ENCODE results near the gene COL4A1.

The COL4A1 gene

DNA sequence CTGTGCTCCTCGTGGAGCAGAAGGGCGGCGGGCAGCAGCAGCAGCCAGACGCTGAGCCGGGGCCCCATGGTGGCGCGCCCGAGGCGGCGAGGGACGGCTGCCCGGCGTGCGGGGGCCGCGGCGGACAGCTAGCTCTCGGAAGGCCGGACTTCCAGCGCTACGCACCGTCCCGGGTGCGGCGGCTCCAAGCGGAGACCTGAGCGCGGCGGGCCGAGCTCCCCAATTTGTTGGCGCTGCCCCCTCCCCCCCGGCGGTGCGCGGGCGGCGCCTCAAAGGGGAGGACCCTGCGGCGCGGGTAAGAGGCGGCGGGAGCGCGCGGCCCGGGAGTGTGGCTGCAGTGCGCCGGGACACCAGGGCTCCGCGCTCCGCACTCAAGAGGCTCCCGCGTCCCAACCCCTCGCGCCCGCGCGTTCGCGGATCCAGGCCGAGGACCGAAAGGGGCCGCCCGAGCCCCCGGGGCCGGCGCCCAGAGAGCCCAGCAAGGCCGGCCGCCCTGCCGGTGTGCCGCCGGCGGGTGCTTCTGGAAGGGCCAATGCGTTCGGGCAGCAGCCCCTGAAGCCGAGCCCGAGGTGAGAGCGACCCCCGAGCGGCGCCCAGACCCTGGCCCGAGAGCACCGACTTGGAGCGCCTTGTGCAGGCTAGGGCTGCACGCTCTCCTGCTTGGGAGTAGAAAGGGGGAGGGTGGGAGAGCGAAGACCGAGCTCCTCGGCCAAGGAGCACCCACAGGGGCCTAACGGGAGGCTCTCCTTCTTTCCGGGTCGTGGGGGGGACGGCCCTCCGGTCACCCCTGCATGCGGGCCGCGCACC lies at the start of gene COL4A1, which contains the start of gene COL4A2:
Gene COL4A1 (minus strand): TSS at position 198 of the 807 bp plus-strand sequence. CDS start 130 bp downstream, at position 68.
Gene COL4A2 (plus strand): TSS at position 325 of the 807 bp plus-strand sequence. CDS start 620 bp downstream, outside the sequence.
- TF ChIP-seq, protein P1, sequence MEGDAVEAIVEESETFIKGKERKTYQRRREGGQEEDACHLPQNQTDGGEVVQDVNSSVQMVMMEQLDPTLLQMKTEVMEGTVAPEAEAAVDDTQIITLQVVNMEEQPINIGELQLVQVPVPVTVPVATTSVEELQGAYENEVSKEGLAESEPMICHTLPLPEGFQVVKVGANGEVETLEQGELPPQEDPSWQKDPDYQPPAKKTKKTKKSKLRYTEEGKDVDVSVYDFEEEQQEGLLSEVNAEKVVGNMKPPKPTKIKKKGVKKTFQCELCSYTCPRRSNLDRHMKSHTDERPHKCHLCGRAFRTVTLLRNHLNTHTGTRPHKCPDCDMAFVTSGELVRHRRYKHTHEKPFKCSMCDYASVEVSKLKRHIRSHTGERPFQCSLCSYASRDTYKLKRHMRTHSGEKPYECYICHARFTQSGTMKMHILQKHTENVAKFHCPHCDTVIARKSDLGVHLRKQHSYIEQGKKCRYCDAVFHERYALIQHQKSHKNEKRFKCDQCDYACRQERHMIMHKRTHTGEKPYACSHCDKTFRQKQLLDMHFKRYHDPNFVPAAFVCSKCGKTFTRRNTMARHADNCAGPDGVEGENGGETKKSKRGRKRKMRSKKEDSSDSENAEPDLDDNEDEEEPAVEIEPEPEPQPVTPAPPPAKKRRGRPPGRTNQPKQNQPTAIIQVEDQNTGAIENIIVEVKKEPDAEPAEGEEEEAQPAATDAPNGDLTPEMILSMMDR (IDR thresholded peaks at IDR 0.05; ENCODE audit: extremely low read depth, missing control alignments): no peak
- no peak for DNase-seq (ENCODE audit: low spot score)

DNA sequence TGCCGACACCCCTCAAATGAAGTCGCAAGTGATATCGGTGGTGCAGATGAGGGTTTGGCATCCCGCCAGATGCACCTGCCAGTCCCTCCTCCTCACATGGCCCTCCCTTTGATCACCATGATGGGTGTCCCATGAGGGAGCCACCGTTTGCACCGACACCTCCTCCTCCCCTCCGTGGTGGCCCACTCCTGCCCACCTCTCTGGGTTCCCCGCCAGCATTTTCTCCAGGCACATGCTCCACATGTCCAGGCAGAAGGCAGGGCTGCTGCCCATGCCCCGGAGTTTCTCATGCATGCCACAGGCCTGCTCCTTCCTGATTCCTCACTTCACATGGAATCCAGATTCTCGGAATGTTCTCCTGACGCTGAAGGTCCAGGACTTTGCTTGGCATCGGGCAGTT lies 49.4 kb upstream of the COL4A1 start:
- DNase-seq (ENCODE audit: low spot score): no peak
- TF ChIP-seq, protein P1 (IDR thresholded peaks at IDR 0.05; ENCODE audit: extremely low read depth, missing control alignments): no peak

DNA sequence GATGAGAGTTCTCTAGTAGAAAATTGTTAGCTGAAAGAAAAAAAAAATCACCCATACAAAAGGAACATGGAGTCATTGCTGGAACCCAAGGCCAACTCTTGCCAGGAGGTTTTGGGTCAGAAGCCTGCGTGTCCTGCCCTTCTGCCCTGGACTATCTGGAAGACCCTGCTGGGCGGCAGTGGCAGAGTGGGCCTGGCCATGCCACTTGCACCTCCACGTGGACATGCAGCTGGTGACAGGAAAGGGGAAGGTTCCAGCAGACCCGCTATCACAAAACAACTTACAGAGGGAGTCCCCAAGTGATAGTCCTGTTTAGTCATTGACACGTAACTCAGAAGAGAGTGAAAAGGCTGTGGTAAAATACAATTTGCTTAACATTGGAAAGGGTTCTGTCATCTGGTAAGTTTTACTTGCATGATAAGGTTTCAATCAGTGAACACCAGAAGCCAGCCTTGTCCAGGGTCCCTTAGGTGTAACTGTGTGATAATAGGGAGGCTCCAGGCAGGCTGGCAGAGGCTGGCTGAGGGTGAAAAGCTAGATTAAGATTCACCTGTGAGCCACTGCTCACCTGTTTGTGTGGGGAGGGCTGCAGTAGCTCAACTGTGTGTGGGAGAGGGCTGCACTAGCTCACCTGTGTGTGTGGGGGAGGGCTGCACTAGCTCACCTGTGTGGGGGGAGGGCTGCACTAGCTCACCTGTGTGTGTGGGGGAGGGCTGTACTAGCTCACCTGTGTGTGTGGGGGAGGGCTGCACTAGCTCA lies 47.9 kb upstream of the COL4A1 start:
- TF ChIP-seq, protein P1 (IDR thresholded peaks at IDR 0.05; ENCODE audit: extremely low read depth, missing control alignments): no peak
- peak; percentile 17 for DNase-seq (ENCODE audit: low spot score)

DNA sequence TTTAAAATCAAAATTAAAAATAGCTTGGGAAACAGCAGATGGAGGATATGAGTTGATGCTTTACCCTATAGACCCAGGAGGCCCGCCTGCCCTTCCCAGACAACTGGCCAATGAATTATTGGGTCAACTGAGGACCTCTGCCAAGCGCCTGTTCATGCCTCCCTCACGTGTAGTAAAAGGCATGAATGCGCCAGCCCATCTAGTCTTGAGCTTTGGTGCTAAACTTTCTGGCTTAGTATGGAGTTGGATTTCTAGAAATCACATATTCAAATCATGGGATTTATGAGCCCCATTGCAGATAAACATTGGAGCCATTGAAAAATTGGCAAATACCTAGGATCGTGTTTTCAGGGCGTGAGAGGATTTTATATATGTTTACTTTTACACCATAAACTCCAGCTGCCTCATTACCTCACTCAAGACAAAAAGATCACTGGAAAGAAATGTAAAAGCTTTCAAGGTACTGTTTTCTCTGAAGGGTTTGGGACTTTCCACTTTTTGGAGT lies 47.2 kb upstream of the COL4A1 start:
- DNase-seq (ENCODE audit: low spot score): no peak
- TF ChIP-seq, protein P1 (IDR thresholded peaks at IDR 0.05; ENCODE audit: extremely low read depth, missing control alignments): no peak

DNA sequence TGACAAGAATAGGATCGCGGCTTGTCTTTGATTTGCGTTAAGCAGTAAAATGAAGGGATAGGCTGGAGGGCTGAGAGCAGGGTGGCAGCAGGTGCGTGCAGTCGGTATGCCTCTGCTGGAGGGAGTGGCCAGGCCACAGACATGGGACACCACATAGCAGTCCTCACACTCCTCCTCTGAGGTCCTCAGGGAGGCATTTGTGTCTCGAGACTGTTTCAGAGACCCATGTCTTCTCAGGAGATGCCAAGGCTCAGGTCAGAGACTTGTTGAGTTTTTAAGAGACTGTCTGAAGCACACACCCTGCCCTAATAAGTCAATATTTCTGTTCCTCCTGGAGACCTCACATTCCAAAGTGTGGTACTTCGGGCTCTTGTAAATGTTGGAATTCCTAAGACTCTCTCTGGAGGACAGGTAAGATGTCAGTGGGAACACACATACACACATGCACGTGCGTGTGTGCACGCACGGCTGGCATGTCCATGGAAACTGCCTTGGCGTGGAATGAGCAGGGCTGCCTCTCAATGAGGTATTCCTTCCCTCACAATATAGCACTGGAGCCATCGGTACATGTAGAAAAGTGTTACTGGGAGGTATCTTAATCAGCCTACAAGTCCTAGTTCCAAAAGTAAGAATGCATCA lies 46.5 kb upstream of the COL4A1 start:
- DNase-seq (ENCODE audit: low spot score): no peak
- TF ChIP-seq, protein P1 (IDR thresholded peaks at IDR 0.05; ENCODE audit: extremely low read depth, missing control alignments): no peak

DNA sequence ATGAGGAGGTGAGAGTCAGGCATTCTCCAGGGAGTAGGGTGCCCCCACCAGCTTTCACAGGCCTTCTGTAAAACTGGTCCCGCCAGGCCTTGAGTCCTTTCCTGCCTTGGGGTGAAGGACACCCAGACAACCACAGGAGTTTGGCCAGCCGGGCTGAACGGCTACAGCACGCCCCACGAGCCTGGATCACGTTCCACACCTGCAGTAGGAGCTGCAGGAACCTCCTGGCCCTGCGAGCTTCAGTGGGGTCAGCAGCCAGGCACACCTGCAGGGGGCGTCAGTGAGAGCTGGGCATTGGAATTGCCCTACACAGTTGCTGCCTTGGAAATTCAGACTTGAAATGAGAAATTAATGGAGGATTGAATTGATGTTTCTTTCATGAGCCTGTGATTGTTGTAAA lies 45.8 kb upstream of the COL4A1 start:
- DNase-seq (ENCODE audit: low spot score): no peak
- TF ChIP-seq, protein P1 (IDR thresholded peaks at IDR 0.05; ENCODE audit: extremely low read depth, missing control alignments): peak; percentile 19
